ENCODE results near the gene KDM1A.

KDM1A gene

DNA sequence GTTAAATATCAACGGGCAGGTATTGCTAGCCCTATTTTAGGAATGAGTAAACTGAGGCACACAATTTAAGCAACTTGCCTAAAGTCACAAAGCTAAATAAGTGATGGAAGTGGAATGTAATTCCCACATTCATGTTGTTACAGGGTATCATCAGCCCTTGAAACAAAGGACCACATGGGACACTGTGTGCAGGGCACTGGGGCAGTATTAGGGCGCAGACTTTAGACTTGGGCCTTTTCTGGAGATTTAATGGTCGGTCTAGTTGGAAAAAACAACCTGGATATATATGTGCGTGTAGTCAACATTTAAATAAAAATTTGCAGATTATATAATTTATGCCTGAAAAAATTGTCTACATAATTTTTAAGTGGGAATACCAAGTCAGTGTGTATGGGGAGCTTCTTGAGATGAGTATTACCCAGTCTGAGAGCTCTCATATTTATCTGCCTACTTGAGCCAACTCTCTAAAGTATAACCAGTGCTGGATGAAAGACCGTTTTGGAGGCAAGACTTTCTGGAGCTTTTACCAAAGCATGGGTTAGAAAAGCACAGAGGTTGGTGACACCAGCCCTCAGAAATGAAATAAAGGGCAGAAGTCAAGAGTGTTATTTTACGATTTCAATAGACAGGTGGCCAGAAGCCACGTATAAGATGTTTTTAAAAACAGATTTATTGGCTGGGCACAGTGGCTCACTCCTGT is 1.6 kb downstream of the KDM1A start:
- ATAC-seq = peak; percentile 27; the same call in 2 of the 3 replicates
- no peak for TF ChIP-seq ZFP30 (CRISPR knock-in tag; IDR thresholded peaks at IDR 0.05)
- no peak for TF ChIP-seq ZNF565 (CRISPR knock-in tag; conservative IDR thresholded peaks at IDR 0.05; ENCODE audit: low read depth)
- TF ChIP-seq ZNF70 (CRISPR knock-in tag; IDR thresholded peaks at IDR 0.05) = no peak
- TF ChIP-seq ZNF8 (CRISPR knock-in tag; IDR thresholded peaks at IDR 0.05) = no peak
- no peak for TF ChIP-seq TCF4 (CRISPR knock-in tag; IDR thresholded peaks at IDR 0.05; ENCODE audit: borderline replicate concordance)
- TF ChIP-seq, protein P1, sequence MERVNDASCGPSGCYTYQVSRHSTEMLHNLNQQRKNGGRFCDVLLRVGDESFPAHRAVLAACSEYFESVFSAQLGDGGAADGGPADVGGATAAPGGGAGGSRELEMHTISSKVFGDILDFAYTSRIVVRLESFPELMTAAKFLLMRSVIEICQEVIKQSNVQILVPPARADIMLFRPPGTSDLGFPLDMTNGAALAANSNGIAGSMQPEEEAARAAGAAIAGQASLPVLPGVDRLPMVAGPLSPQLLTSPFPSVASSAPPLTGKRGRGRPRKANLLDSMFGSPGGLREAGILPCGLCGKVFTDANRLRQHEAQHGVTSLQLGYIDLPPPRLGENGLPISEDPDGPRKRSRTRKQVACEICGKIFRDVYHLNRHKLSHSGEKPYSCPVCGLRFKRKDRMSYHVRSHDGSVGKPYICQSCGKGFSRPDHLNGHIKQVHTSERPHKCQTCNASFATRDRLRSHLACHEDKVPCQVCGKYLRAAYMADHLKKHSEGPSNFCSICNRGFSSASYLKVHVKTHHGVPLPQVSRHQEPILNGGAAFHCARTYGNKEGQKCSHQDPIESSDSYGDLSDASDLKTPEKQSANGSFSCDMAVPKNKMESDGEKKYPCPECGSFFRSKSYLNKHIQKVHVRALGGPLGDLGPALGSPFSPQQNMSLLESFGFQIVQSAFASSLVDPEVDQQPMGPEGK (CRISPR knock-in tag; IDR thresholded peaks at IDR 0.05; ENCODE audit: borderline replicate concordance) = no peak
- no peak for TF ChIP-seq ISL1 (CRISPR knock-in tag; IDR thresholded peaks at IDR 0.05)
- TF ChIP-seq, protein P2, sequence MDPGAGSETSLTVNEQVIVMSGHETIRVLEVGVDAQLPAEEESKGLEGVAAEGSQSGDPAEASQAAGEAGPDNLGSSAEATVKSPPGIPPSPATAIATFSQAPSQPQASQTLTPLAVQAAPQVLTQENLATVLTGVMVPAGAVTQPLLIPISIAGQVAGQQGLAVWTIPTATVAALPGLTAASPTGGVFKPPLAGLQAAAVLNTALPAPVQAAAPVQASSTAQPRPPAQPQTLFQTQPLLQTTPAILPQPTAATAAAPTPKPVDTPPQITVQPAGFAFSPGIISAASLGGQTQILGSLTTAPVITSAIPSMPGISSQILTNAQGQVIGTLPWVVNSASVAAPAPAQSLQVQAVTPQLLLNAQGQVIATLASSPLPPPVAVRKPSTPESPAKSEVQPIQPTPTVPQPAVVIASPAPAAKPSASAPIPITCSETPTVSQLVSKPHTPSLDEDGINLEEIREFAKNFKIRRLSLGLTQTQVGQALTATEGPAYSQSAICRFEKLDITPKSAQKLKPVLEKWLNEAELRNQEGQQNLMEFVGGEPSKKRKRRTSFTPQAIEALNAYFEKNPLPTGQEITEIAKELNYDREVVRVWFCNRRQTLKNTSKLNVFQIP (CRISPR knock-in tag; IDR thresholded peaks at IDR 0.05; ENCODE audit: borderline replicate concordance, low read depth) = no peak
- TF ChIP-seq ZFP3 (CRISPR knock-in tag; IDR thresholded peaks at IDR 0.05) = no peak
- TF ChIP-seq ESRRG (CRISPR knock-in tag; IDR thresholded peaks at IDR 0.05) = no peak
- no peak for TF ChIP-seq ARNTL (CRISPR knock-in tag; IDR thresholded peaks at IDR 0.05; ENCODE audit: borderline replicate concordance, low read depth)
- TF ChIP-seq TOX (CRISPR knock-in tag; IDR thresholded peaks at IDR 0.05; ENCODE audit: borderline replicate concordance) = no peak
- TF ChIP-seq BACH2 (CRISPR knock-in tag; IDR thresholded peaks at IDR 0.05; ENCODE audit: borderline replicate concordance) = no peak
- no peak for TF ChIP-seq SNAI2 (CRISPR knock-in tag; IDR thresholded peaks at IDR 0.05)
- TF ChIP-seq, protein P3, sequence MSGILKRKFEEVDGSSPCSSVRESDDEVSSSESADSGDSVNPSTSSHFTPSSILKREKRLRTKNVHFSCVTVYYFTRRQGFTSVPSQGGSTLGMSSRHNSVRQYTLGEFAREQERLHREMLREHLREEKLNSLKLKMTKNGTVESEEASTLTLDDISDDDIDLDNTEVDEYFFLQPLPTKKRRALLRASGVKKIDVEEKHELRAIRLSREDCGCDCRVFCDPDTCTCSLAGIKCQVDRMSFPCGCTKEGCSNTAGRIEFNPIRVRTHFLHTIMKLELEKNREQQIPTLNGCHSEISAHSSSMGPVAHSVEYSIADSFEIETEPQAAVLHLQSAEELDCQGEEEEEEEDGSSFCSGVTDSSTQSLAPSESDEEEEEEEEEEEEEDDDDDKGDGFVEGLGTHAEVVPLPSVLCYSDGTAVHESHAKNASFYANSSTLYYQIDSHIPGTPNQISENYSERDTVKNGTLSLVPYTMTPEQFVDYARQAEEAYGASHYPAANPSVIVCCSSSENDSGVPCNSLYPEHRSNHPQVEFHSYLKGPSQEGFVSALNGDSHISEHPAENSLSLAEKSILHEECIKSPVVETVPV (CRISPR knock-in tag; IDR thresholded peaks at IDR 0.05) = no peak
- no peak for TF ChIP-seq PPARA (CRISPR knock-in tag; IDR thresholded peaks at IDR 0.05; ENCODE audit: borderline replicate concordance)

DNA sequence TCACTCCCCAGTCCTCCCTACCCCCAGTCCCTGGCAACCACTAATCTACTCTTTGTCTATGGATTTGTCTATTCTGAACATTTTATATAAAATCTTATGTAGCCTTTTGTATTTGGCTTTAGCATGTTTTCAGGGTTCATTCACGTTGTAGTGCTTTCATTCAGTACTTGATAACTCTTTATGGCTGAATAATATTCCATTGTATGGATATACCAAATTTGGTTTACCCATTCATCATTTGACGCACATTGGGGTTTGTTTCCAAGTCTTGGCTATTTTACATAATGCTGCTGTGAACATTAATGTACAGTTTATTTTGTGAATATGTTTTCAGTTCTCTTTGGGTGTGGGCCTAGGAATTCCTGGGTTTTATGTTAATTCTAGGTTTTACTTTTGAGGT is 2.6 kb downstream of the KDM1A start:
- no peak for ATAC-seq
- TF ChIP-seq ZNF8 (CRISPR knock-in tag; IDR thresholded peaks at IDR 0.05) = peak; percentile 94
- TF ChIP-seq, protein P4, sequence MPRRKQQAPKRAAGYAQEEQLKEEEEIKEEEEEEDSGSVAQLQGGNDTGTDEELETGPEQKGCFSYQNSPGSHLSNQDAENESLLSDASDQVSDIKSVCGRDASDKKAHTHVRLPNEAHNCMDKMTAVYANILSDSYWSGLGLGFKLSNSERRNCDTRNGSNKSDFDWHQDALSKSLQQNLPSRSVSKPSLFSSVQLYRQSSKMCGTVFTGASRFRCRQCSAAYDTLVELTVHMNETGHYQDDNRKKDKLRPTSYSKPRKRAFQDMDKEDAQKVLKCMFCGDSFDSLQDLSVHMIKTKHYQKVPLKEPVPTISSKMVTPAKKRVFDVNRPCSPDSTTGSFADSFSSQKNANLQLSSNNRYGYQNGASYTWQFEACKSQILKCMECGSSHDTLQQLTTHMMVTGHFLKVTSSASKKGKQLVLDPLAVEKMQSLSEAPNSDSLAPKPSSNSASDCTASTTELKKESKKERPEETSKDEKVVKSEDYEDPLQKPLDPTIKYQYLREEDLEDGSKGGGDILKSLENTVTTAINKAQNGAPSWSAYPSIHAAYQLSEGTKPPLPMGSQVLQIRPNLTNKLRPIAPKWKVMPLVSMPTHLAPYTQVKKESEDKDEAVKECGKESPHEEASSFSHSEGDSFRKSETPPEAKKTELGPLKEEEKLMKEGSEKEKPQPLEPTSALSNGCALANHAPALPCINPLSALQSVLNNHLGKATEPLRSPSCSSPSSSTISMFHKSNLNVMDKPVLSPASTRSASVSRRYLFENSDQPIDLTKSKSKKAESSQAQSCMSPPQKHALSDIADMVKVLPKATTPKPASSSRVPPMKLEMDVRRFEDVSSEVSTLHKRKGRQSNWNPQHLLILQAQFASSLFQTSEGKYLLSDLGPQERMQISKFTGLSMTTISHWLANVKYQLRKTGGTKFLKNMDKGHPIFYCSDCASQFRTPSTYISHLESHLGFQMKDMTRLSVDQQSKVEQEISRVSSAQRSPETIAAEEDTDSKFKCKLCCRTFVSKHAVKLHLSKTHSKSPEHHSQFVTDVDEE (CRISPR knock-in tag; IDR thresholded peaks at IDR 0.05) = no peak

DNA sequence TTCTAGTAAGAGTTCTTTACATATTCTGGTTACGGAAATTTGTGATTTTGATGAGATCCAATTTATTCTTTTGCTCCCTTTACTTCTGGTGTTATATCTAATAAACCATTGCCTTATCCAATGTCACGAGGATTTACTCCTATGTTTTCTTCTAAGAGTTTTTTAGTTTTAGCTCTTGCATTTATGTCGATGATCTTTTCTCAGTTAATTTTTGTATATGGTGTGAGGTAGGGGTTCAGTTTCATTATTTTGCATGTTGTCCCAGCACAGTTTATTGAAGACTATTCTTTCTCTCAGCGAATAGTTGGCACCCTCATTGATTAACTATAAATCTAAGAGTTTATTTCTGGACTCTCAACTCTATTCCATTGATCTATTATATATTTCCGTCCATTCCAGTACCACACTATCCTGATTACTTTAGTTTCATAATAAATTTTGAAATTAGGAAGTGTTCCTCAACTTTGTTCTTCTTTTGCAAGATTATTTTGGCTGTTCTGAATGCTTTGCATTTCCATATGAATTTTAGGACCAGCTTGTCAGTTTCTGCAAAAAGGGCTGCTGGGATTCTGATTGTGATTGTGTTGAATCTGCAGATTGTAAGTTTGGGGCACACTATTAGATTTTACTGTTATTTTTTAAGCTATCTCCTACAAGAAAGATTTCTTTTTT is 4.0 kb downstream of the KDM1A start:
- ATAC-seq = no peak
- no peak for TF ChIP-seq RARB (CRISPR knock-in tag; IDR thresholded peaks at IDR 0.05)
- TF ChIP-seq ZNF70 (CRISPR knock-in tag; IDR thresholded peaks at IDR 0.05) = no peak
- TF ChIP-seq, protein P2 (CRISPR knock-in tag; IDR thresholded peaks at IDR 0.05; ENCODE audit: borderline replicate concordance, low read depth) = no peak
- TF ChIP-seq, protein P4 (CRISPR knock-in tag; IDR thresholded peaks at IDR 0.05) = no peak
- TF ChIP-seq, protein P3 (CRISPR knock-in tag; IDR thresholded peaks at IDR 0.05) = no peak
- TF ChIP-seq ZFP3 (CRISPR knock-in tag; IDR thresholded peaks at IDR 0.05) = no peak
- TF ChIP-seq, protein P1 (CRISPR knock-in tag; IDR thresholded peaks at IDR 0.05; ENCODE audit: borderline replicate concordance) = no peak
- no peak for TF ChIP-seq ARNTL (CRISPR knock-in tag; IDR thresholded peaks at IDR 0.05; ENCODE audit: borderline replicate concordance, low read depth)
- no peak for TF ChIP-seq ESRRG (CRISPR knock-in tag; IDR thresholded peaks at IDR 0.05)
- TF ChIP-seq TCF4 (CRISPR knock-in tag; IDR thresholded peaks at IDR 0.05; ENCODE audit: borderline replicate concordance) = no peak
- no peak for TF ChIP-seq ZNF8 (CRISPR knock-in tag; IDR thresholded peaks at IDR 0.05)
- no peak for TF ChIP-seq ISL1 (CRISPR knock-in tag; IDR thresholded peaks at IDR 0.05)

All from SK-N-SH treated with all-trans-retinoic acid at 6 μM for 48 hours (cell line).